ENCODE data around the gene IL17C.

IL17C gene

GRCh38 chr16:88627531-88628411 is 10.6 kb upstream of the IL17C start:
- Histone ChIP-seq H3K4me3 (replicated peaks; ENCODE audit: low read depth, low read length) (no peak overlapping the region), H3K36me3 (ENCODE audit: control insufficient read depth, insufficient read depth, low read length) (peaks cover 40% of the 10 kb centered on the region), H3K27me3 (replicated peaks; ENCODE audit: control insufficient read depth, insufficient read depth, low read length) (no peaks in the 10 kb centered on the region)
- no peak for DNase-seq (ENCODE audit: extremely low read depth, insufficient read length)
- no peak for TF ChIP-seq CTCF (IDR thresholded peaks at IDR 0.05; ENCODE audit: insufficient read depth, low read length, poor library complexity, severe bottlenecking)

DNA sequence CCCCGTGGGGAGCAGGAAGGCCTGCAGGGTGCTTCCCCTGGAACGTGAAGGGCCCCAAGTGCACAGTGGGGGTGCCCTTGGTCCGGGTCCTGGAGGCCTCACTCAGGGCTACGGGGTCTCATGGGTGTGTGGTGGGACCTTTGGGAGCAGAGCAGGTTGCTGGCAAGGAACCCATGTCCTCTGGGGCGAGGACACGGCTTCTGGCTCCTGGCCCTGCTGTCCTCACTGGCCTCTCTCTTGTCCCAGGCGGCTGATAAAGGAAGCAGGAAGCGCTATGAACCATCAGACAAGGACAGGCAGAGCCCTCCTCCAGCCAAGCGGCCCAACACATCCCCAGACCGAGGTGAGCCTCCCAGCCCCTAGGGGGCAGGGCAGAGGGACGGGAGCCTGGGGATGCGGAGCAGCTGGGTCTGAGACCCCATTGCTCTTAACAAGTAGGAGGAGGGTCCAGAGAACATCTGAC is 9.8 kb upstream of the IL17C start:
- no peak for DNase-seq (ENCODE audit: extremely low read depth, insufficient read length)
- Histone ChIP-seq H3K4me3 (replicated peaks; ENCODE audit: low read depth, low read length) (no peak overlapping the region), H3K27me3 (replicated peaks; ENCODE audit: control insufficient read depth, insufficient read depth, low read length) (no peaks in the 10 kb centered on the region), H3K36me3 (ENCODE audit: control insufficient read depth, insufficient read depth, low read length) (peaks cover 35% of the 10 kb centered on the region)
- peak; percentile 39 for TF ChIP-seq CTCF (IDR thresholded peaks at IDR 0.05; ENCODE audit: insufficient read depth, low read length, poor library complexity, severe bottlenecking)

DNA sequence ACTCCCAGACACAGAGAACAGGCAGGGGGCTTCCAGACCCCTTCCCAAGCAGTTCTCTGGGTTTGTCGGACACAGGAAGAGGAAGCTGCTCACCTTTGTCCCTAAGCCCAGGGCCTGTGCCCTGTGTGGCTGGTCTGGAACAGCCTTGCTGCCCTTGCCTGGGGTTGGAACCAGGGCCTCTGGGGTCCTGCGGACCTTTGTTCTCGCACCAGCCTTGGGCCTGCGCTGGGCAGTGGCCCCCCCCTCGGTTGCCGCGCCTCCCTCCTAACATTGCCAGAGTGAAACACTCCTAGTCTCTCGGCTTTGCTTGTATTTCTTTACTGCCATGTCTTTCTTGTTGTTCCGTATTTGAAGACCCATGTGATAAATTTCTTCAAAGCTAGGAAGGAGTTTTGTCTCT is 8.5 kb upstream of the IL17C start:
- DNase-seq (ENCODE audit: extremely low read depth, insufficient read length) = no peak
- H3K36me3 ChIP-seq (ENCODE audit: control insufficient read depth, insufficient read depth, low read length) = peaks cover 27% of the 10 kb centered on the region
- no peak overlapping the region for H3K4me3 ChIP-seq (replicated peaks; ENCODE audit: low read depth, low read length)
- no peaks in the 10 kb centered on the region for H3K27me3 ChIP-seq (replicated peaks; ENCODE audit: control insufficient read depth, insufficient read depth, low read length)
- TF ChIP-seq CTCF (IDR thresholded peaks at IDR 0.05; ENCODE audit: insufficient read depth, low read length, poor library complexity, severe bottlenecking) = no peak

DNA sequence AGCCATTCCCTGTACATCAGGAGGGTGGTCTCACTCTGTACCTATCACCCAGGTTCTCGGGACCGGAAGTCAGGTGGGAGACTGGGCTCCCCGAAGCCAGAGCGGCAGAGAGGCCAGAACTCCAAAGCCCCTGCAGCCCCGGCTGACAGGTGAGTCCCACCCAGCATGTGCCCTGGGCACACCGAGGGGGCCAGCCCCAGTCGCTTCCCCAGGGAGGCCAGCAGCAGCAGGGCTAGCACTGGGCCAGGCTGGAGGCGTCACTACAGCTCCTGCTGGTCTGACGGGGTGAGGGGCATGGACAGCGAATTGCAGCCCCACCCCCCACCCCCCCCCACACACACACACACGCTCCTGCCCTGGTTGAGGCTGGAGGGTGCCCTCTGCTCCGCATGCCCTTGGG is 7.9 kb upstream of the IL17C start:
- Histone ChIP-seq H3K36me3 (ENCODE audit: control insufficient read depth, insufficient read depth, low read length) (peaks cover 23% of the 10 kb centered on the region), H3K4me3 (replicated peaks; ENCODE audit: low read depth, low read length) (no peak overlapping the region), H3K27me3 (replicated peaks; ENCODE audit: control insufficient read depth, insufficient read depth, low read length) (no peaks in the 10 kb centered on the region)
- no peak for TF ChIP-seq CTCF (IDR thresholded peaks at IDR 0.05; ENCODE audit: insufficient read depth, low read length, poor library complexity, severe bottlenecking)
- DNase-seq (ENCODE audit: extremely low read depth, insufficient read length) = no peak

DNA sequence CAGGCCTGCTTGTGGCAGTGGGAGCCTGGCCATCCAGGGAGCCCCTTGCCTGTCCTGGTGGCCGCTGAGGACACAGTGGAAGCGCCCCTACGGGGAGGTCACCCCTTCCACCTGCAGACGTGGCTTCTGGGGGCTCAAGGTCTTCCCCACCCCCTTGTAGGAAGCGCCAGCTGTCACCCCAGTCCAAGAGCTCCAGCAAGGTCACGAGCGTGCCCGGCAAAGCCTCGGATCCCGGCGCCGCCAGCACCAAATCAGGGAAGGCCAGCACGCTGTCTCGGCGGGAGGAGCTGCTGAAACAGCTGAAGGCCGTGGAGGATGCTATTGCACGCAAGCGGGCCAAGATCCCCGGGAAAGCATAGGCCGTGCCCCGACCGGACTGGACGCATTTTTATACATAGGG is 7.4 kb upstream of the IL17C start:
- peaks cover 23% of the 10 kb centered on the region for H3K36me3 ChIP-seq (ENCODE audit: control insufficient read depth, insufficient read depth, low read length)

More for the DNA sequence above, 7.4 kb upstream of the IL17C start:
- TF ChIP-seq CTCF (IDR thresholded peaks at IDR 0.05; ENCODE audit: insufficient read depth, low read length, poor library complexity, severe bottlenecking) = no peak
- no peak for DNase-seq (ENCODE audit: extremely low read depth, insufficient read length)
- no peak overlapping the region for H3K4me3 ChIP-seq (replicated peaks; ENCODE audit: low read depth, low read length)
- H3K27me3 ChIP-seq (replicated peaks; ENCODE audit: control insufficient read depth, insufficient read depth, low read length) = no peaks in the 10 kb centered on the region

Measured in GM06990 (cell line).